ENCODE measurements around the gene ARRB1. TPM values are rescaled to one million over a fixed set of nuclear protein-coding genes. Genes with fewer than 3 reads are reported as not detected.

Gene ARRB1
- polyA plus RNA-seq, 2 of the 4 experiments (the other 2 are of a cell fraction): 6.8 to 14.3 TPM

DNA sequence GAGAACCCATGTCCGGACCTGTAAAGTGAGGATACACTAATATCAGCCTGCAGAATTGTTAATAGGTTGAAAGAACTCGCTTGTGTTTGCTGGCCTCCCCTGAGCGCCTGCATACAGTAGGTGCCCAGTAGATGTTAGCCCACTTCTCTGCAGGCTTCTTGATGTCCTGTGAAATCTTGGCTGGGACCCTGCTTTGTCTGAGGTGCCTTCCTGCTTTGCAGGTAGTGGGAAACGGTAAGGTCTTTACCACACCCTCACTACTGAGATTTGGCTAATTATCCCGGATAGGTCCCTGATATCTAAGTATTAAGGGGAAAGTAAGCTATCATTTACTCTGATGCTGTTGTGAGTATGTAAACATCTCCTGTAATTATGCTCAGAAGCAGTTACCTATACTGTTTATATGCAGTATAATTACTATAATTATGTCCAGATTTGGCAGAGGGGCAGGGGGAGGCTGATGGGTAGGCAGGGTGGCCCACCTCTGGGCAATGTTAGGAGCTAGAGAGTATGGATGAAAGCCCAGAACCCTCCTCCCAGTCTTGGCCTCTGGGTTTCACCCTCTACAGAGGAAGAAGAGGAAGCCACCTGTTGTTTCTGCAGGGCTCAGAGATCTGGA, 1.2 kb upstream of the ARRB1 start:
- Histone ChIP-seq H3K4me3 (peak overlapping the region; percentile 77; the same call in 1 of the 3 replicates), H3K9me3 (no peaks in the 10 kb centered on the region), H3K4me2 (peak overlapping the region; percentile 96), H3K27ac (peak overlapping the region; percentile 77 to 93; a peak in 3 of 6 replicates), H3K4me1 (peaks cover 40% of the 10 kb centered on the region)
- TF ChIP-seq NFE2L2 (conservative IDR thresholded peaks at IDR 0.05; ENCODE audit: low read length) (no peak), RCOR1 (IDR thresholded peaks at IDR 0.05; ENCODE audit: low read depth, low read length) (no peak), HOXB5 (CRISPR knock-in tag; IDR thresholded peaks at IDR 0.05) (no peak), RFX5 (IDR thresholded peaks at IDR 0.05) (no peak), HOXB13 (CRISPR knock-in tag; IDR thresholded peaks at IDR 0.05; ENCODE audit: low read depth) (no peak), ZFP36 (IDR thresholded peaks at IDR 0.05; ENCODE audit: borderline replicate concordance, partially characterized antibody) (no peak), JUNB (IDR thresholded peaks at IDR 0.05) (no peak), MYC (IDR thresholded peaks at IDR 0.05; ENCODE audit: borderline replicate concordance, low read length) (no peak), NPAS2 (CRISPR knock-in tag; IDR thresholded peaks at IDR 0.05; ENCODE audit: borderline replicate concordance) (no peak), GATA3 (IDR thresholded peaks at IDR 0.05; ENCODE audit: borderline replicate concordance) (no peak), ESRRA (IDR thresholded peaks at IDR 0.05; ENCODE audit: borderline replicate concordance, low read length) (no peak), MAZ (IDR thresholded peaks at IDR 0.05; ENCODE audit: borderline replicate concordance, low read depth, low read length) (no peak), HEYL (CRISPR knock-in tag; IDR thresholded peaks at IDR 0.05) (no peak), POLR2A (IDR thresholded peaks at IDR 0.05; ENCODE audit: low read length) (no peak), SMC3 (IDR thresholded peaks at IDR 0.05) (no peak), EP300 (IDR thresholded peaks at IDR 0.05) (no peak), RARB (CRISPR knock-in tag; IDR thresholded peaks at IDR 0.05) (no peak), ZSCAN20 (CRISPR knock-in tag; IDR thresholded peaks at IDR 0.05) (no peak)
- FAIRE-seq (no peak), DNase-seq (ENCODE audit: low read depth in 1 of 2, low spot score in 1 of 2) (no peak), ATAC-seq (no peak)
- WGBS (ENCODE audit: missing lambda C conversion rate): 77% methylated on average over 5 of the region's 5 CpGs
- POLR2A ChIA-PET: no interaction called here
- CTCF ChIA-PET: interaction anchor here (0.7 to 3.4 kb wide), 13 partner anchors 8 to 213 kb away, joined by 3 to 24 read pairs (median 5); no protein-coding TSS in a partner anchor

GRCh38 chr11:75351791-75352587, 528 bp upstream of the ARRB1 start:
- ATAC-seq (peak; percentile 56 to 65), DNase-seq (ENCODE audit: low read depth in 1 of 2, low spot score in 1 of 2) (peak in 1 of 2 experiments; percentile 30), FAIRE-seq (no peak)
- ChIA-PET POLR2A (no interaction called here), CTCF (interaction anchor here (0.7 to 3.4 kb wide), 16 partner anchors 8 to 212 kb away, joined by 3 to 24 read pairs (median 5); no protein-coding TSS in a partner anchor)
- no peaks in the 10 kb centered on the region for H3K9me3 ChIP-seq
- TF ChIP-seq KDM5A (IDR thresholded peaks at IDR 0.05): no peak
- no peak for TF ChIP-seq EHMT2 (IDR thresholded peaks at IDR 0.05; ENCODE audit: low read depth)
- TF ChIP-seq TFCP2L1 (CRISPR knock-in tag; IDR thresholded peaks at IDR 0.05): no peak
- peak; percentile 53 for TF ChIP-seq MAX (IDR thresholded peaks at IDR 0.05)
- no peak for TF ChIP-seq KDM1A (IDR thresholded peaks at IDR 0.05; ENCODE audit: low read depth)
- no peak for TF ChIP-seq GATA3 (IDR thresholded peaks at IDR 0.05; ENCODE audit: borderline replicate concordance)
- peak; percentile 31; the same call in 1 of the 2 replicates for TF ChIP-seq POLR2A (IDR thresholded peaks at IDR 0.05; ENCODE audit: low read length)
- no peak for TF ChIP-seq POLR2AphosphoS2 (conservative IDR thresholded peaks at IDR 0.05; ENCODE audit: low read length)
- TF ChIP-seq CEBPB (IDR thresholded peaks at IDR 0.05): no peak
- 0 out of 3 replicates have a peak, but pooled peaks have one; percentile 3 for TF ChIP-seq SMC3 (IDR thresholded peaks at IDR 0.05)
- H3K4me1 ChIP-seq: peaks cover 47% of the 10 kb centered on the region
- H3K4me2 ChIP-seq: peak overlapping the region; percentile 96
- 20% methylated on average over 30 of the region's 64 CpGs for WGBS (ENCODE audit: missing lambda C conversion rate)
- H3K27ac ChIP-seq: peak overlapping the region; percentile 77 to 93
- peak overlapping the region; percentile 77 for H3K4me3 ChIP-seq

All from A549 (cell line).